ENCODE data around the gene NELFE. TPM values are rescaled to one million over a fixed set of nuclear protein-coding genes. Genes with fewer than 3 reads are reported as not detected.

The NELFE gene
- total RNA-seq, 4 donors from 2014 or later: 45.4 to 59.7 (median 50.2) TPM

GRCh38 chr6:31946370-31946885 is 12.3 kb downstream of the NELFE start:
- Histone ChIP-seq H3K27me3 (no peaks in the 10 kb centered on the region), H3K4me1 (peaks cover 0 to 20% (median 2%) of the 10 kb centered on the region in 4 donors), H3K36me3 (peaks cover 0 to 5% (median 0%) of the 10 kb centered on the region in 3 donors), H3K4me3 (peak overlapping the region in 3 of 4 donors; percentile 10 to 42 (median 39)), H3K27ac (peak overlapping the region; percentile 64 to 92 (median 84)), H3K9me3 (no peaks in the 10 kb centered on the region)
- DNase-seq: no peak
- TF ChIP-seq, protein P1, sequence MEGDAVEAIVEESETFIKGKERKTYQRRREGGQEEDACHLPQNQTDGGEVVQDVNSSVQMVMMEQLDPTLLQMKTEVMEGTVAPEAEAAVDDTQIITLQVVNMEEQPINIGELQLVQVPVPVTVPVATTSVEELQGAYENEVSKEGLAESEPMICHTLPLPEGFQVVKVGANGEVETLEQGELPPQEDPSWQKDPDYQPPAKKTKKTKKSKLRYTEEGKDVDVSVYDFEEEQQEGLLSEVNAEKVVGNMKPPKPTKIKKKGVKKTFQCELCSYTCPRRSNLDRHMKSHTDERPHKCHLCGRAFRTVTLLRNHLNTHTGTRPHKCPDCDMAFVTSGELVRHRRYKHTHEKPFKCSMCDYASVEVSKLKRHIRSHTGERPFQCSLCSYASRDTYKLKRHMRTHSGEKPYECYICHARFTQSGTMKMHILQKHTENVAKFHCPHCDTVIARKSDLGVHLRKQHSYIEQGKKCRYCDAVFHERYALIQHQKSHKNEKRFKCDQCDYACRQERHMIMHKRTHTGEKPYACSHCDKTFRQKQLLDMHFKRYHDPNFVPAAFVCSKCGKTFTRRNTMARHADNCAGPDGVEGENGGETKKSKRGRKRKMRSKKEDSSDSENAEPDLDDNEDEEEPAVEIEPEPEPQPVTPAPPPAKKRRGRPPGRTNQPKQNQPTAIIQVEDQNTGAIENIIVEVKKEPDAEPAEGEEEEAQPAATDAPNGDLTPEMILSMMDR (IDR thresholded peaks at IDR 0.05): no peak
- TF ChIP-seq POLR2A (IDR thresholded peaks at IDR 0.05): no peak

DNA sequence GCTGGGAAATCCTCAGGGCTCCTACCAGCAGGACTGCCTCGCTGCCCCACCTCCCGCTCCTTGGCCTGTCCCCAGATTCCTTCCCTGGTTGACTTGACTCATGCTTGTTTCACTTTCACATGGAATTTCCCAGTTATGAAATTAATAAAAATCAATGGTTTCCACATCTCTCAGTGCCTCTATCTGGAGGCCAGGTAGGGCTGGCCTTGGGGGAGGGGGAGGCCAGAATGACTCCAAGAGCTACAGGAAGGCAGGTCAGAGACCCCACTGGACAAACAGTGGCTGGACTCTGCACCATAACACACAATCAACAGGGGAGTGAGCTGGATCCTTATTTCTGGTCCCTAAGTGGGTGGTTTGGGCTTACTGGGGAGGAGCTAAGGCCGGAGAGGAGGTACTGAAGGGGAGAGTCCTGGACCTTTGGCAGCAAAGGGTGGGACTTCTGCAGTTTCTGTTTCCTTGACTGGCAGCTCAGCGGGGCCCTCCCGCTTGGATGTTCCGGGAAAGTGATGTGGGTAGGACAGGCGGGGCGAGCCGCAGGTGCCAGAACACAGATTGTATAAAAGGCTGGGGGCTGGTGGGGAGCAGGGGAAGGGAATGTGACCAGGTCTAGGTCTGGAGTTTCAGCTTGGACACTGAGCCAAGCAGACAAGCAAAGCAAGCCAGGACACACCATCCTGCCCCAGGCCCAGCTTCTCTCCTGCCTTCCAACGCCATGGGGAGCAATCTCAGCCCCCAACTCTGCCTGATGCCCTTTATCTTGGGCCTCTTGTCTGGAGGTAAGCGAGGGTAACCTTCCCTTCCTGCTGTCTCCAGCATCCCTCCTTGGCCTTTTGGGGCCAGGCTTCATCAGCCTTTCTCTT is 13.0 kb downstream of the NELFE start, which contains the start of gene CFB:
Gene CFB (plus strand): TSS at position 589 of the 863 bp plus-strand sequence. CDS start 127 bp downstream, at position 716.
- TF ChIP-seq, protein P1 (IDR thresholded peaks at IDR 0.05): no peak
- TF ChIP-seq POLR2A (IDR thresholded peaks at IDR 0.05): peak; percentile 10 to 60
- Histone ChIP-seq H3K27me3 (no peaks in the 10 kb centered on the region), H3K9me3 (no peaks in the 10 kb centered on the region), H3K4me1 (peaks cover 0 to 20% (median 2%) of the 10 kb centered on the region in 4 donors), H3K36me3 (no peaks in the 10 kb centered on the region), H3K27ac (peak within 1 kb of the TSS; percentile 64 to 92 (median 84)), H3K4me3 (peak within 1 kb of the TSS in 3 of 4 donors; percentile 10 to 42 (median 39))
- DNase-seq: peak; percentile 36 to 90 (median 84)

GRCh38 chr6:31945154-31945506 is 13.6 kb downstream of the NELFE start:
- Histone ChIP-seq H3K27me3 (no peaks in the 10 kb centered on the region), H3K27ac (peak overlapping the region; percentile 64 to 92 (median 84)), H3K4me1 (peaks cover 0 to 20% (median 2%) of the 10 kb centered on the region in 4 donors), H3K36me3 (no peaks in the 10 kb centered on the region), H3K4me3 (peak overlapping the region in 3 of 4 donors; percentile 10 to 42 (median 39)), H3K9me3 (no peaks in the 10 kb centered on the region)
- no peak for DNase-seq
- TF ChIP-seq POLR2A (IDR thresholded peaks at IDR 0.05): no peak
- TF ChIP-seq, protein P1 (IDR thresholded peaks at IDR 0.05): no peak

DNA sequence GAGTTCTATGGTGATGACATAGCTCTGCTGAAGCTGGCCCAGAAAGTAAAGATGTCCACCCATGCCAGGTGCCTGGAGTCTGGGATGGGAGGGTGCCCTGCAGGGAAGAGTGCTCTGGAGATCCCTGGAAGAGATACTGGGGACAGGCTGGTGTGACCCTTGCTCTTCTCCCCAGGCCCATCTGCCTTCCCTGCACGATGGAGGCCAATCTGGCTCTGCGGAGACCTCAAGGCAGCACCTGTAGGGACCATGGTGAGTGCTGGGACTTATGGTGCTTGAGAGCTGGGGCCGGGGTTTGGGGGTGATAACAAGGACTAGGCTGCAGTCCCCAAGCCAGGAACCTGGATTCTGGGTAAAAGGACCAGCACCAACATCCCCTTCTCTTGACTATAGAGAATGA is 15.0 kb downstream of the NELFE start:
- Histone ChIP-seq H3K4me1 (peaks cover 0 to 20% (median 2%) of the 10 kb centered on the region in 4 donors), H3K27me3 (no peaks in the 10 kb centered on the region), H3K27ac (no peak overlapping the region), H3K36me3 (no peaks in the 10 kb centered on the region), H3K9me3 (no peaks in the 10 kb centered on the region), H3K4me3 (no peak overlapping the region)
- DNase-seq: no peak
- TF ChIP-seq, protein P1 (IDR thresholded peaks at IDR 0.05): no peak
- no peak for TF ChIP-seq POLR2A (IDR thresholded peaks at IDR 0.05)

- DNase-seq: peak in 1 of 3 donors; percentile 9
- no peaks in the 10 kb centered on the region for H3K27me3 ChIP-seq
- no peaks in the 10 kb centered on the region for H3K9me3 ChIP-seq
- H3K36me3 ChIP-seq: no peaks in the 10 kb centered on the region
- H3K4me3 ChIP-seq: no peak overlapping the region
- peaks cover 0 to 8% (median 1%) of the 10 kb centered on the region in 4 donors for H3K4me1 ChIP-seq
- TF ChIP-seq, protein P1 (IDR thresholded peaks at IDR 0.05): no peak
- no peak for TF ChIP-seq POLR2A (IDR thresholded peaks at IDR 0.05)
- no peak overlapping the region for H3K27ac ChIP-seq
Measured at GRCh38 chr6:31940256-31940664, 18.5 kb downstream of the NELFE start.

Measured in Peyer's patch (tissue), 4 donors.